GM12875 (cell line): ENCODE data around the gene FAM227A.
"Not testable (repeated sequence)": the region's sequence is repeated elsewhere in the genome, so short reads cannot be mapped to it uniquely, and the experiment has no call there.

Experiments used
- H3K4me3 ChIP-seq: one replicate; pipeline ENCODE4 v1.5.1; 2011; ENCODE audit warnings: low read depth, low read length, control low read depth
- TF ChIP-seq, protein P1 (sequence below): IDR thresholded peaks from 2 replicates; pipeline ENCODE4 v1.5.1; 2011; ENCODE audit warnings: low read depth, mild to moderate bottlenecking, control low read depth, inconsistent platforms, low read length, moderate library complexity, borderline replicate concordance; ENCODE audit not compliant: insufficient read depth

Gene FAM227A

DNA sequence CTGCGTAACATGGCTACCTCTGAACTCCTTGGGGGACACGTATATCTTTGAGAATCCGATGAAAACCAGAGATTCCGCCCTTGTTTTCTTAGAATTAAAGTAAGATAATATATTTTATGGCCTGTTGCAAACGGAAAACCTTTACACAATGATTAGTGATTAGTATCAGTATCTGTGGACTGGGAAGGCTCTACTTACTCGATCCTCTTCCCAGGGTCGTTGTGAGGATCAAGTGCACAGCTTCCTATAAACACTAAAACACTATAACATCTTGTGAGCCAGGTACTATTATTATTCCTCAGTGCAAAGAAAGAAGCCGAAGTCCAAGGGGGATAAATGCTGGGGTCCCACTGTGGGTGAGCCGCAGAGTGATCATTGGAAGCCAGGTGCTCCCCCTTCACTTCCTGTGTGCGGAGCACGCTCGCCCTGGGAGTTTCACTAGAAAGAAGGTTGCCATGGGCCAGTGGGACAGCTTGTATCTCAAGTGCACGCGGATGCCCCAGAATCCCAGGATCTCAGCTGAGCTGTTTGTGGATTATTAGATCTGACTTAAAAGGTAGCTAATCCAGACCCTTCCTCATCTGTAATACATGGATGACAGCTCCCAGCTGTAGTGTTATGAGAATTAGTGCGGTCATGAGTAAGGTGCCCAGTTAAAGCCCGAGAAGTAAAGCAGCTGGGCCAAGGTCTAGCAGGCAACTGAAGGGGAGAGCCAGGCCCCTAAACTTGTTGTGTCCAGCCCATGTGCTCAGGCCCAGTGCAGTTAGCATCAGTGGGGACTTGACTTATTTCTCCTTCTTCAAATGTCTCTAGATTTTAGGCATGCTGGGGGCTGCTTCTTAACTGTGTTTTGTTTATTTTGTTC is 1.1 kb upstream of the FAM227A start:
- H3K4me3 ChIP-seq: peak overlapping the region; percentile 91
- TF ChIP-seq, protein P1, sequence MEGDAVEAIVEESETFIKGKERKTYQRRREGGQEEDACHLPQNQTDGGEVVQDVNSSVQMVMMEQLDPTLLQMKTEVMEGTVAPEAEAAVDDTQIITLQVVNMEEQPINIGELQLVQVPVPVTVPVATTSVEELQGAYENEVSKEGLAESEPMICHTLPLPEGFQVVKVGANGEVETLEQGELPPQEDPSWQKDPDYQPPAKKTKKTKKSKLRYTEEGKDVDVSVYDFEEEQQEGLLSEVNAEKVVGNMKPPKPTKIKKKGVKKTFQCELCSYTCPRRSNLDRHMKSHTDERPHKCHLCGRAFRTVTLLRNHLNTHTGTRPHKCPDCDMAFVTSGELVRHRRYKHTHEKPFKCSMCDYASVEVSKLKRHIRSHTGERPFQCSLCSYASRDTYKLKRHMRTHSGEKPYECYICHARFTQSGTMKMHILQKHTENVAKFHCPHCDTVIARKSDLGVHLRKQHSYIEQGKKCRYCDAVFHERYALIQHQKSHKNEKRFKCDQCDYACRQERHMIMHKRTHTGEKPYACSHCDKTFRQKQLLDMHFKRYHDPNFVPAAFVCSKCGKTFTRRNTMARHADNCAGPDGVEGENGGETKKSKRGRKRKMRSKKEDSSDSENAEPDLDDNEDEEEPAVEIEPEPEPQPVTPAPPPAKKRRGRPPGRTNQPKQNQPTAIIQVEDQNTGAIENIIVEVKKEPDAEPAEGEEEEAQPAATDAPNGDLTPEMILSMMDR: no peak

DNA sequence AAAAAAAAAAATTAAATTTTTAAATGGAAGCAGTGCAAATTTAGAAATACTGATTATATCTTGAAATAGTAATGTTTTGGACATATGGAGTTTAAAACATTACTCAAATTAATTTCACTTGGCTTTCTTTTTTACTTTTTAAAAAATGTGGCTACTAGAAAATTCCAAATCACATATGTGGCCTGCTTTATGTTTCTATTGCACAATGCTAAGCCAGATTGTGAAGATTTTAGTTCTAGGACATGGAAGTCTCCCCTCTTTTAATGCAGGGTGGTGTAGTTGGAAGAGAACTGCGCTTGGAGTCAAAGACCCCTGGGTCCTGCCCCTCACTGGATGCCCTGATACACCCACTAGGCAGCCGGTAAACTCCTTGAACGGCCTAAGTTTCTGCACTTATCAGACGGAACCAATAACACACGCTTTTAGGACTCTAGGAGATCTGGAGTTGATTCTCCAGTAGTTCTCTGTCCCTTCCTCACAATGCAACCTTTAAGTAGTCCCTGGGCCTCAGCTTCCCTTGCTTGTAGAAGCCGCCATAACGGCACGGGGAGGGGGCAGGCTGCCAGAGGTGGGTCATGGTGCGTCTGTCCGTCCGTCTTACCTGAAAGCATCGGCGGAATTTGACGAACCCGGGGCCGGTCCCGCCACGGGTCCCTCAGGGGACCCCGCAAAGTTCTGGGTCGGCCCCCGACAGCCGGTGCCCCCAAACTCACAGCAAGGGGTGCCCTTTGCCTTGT is 505 bp downstream of the FAM227A start:
- TF ChIP-seq, protein P1: no peak
- peak overlapping the region; percentile 91 for H3K4me3 ChIP-seq

DNA sequence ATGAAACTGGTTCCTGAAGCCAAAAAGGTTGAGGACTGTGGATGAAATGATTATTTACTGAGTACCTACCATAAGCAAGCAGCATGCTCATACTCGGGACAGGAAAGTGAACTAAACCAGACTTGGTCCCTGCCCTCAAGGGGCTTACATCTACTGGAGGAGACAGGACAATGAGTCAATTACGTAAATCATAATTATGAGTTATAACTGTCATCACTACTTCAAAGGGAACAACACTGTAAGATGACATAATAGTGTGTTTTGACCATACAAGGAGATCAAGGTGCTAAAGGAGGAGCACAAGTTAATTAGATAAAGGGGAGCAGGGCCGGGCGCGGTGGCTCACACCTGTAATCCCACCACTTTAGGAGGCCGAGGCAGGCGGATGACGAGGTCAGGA is 2.5 kb downstream of the FAM227A start:
- TF ChIP-seq, protein P1: no peak
- no peak overlapping the region for H3K4me3 ChIP-seq

DNA sequence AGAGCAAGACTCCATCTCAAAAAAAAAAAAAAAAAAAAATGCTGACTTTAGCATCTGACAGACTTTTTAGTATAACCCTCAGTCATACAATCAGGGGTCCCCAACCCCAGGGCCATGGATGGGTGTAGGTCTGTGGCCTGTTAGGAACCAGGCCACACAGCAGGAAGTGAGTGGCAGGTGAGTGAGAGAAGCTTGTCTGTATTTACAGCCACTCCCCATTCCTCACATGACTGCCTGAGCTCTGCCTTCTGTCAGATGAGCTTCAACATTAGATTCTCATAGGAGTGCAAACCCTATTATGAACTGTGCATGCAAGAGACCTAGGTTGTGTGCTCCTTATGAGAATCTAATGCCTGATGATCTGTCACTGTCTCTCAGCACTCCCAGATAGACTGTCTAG is 3.3 kb downstream of the FAM227A start:
- TF ChIP-seq, protein P1: no peak
- H3K4me3 ChIP-seq: no peak overlapping the region

DNA sequence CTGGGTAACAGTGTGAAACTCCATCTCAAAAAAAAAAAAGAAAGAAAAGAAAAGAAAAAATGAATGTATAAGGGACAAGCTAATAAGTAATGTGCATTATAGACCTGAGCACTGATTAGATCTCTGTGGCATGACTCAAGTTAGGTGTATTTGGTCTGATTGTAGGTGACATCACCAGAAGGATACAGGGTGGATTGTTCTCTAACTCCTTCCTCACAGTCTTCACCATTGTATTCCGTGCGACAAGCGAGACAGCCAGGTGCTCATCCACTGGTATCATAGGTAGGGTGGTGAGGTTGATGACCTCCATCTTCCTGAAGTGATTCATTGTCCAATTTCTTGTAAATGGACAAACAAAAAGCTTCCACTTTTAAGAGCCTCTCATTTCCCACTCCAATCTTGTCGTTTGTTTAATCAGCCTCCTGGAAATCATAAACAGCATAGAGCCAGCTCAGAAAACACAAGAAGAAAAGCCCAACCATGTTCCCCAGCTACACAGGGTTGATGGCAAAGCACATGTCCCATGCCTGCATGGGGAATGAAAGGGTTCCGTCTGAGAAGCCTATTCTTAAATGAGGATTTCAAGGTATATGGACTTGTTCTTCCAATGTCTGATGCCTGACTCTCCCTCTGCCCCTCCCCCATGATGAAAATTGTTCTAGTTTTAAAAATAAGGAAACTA is 6.2 kb downstream of the FAM227A start:
- H3K4me3 ChIP-seq: no peak overlapping the region
- TF ChIP-seq, protein P1: no peak

DNA sequence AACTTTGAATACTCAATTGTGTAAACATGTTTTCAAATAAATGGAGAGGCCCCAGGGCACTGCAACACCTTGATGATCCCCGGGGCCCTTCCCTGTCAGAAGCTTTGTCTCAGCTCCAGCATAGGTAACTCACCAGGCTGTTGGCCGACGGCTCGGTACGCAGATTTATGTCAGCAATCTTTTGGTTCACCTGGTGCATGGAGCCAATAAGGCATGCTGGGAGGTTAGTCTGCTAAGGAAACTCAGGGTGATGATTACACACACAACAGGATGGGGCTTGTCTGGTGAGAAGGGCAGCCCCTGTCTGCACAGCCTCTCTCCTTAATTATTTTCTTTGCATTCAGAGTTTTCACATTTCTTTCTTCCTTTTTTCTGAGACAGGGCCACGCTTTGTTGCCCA is 10.8 kb downstream of the FAM227A start:
- TF ChIP-seq, protein P1: no peak
- H3K4me3 ChIP-seq: no peak overlapping the region

DNA sequence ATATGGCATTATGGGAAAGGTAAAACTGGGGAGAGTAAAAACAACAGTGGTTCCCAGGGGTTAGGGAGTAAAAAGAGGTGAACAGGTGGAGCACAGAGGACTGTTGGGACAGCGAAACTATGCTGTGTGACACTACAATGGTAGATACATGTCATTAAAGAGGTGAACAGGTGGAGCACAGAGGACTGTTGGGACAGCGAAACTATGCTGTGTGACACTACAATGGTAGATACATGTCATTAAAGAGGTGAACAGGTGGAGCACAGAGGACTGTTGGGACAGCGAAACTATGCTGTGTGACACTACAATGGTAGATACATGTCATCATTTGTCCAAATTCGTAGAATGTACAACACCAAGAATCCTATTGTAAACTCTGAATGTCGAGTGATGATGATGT is 11.9 kb downstream of the FAM227A start:
- not testable (repeated sequence) for H3K4me3 ChIP-seq
